GM19351 (cell line): ENCODE results near the gene CDCA5.
A peak's percentile ranks its signal among the peaks of the same experiment; 100 is the strongest.

Source experiments
- ATAC-seq: cut with Tn5 transposase; IDR thresholded peaks from one replicate; pipeline ENCODE4 v1.9.1; 2021; ENCODE audit warnings: mild to moderate bottlenecking, moderate library complexity; ENCODE audit not compliant: unreplicated experiment

CDCA5 gene

GRCh38 chr11:65083834-65084597, at the start of gene CDCA5, which contains the start of gene ZFPL1:
Gene CDCA5, minus strand, starts transcription at chr11:65084040. Its CDS starts 62 bp downstream, at chr11:65083978.
Gene ZFPL1, plus strand, starts transcription at chr11:65084222. Its CDS starts 477 bp downstream, at chr11:65084699.
- peak; percentile 80 for ATAC-seq

- no peak for ATAC-seq
Measured at GRCh38 chr11:65132988-65133700, 49.3 kb upstream of the CDCA5 start.

- peak; percentile 30 for ATAC-seq
Measured at GRCh38 chr11:65132238-65132987, 48.6 kb upstream of the CDCA5 start.

- ATAC-seq: no peak
Measured at GRCh38 chr11:65131895-65132237, 48.0 kb upstream of the CDCA5 start.

GRCh38 chr11:65131417-65131776, 47.6 kb upstream of the CDCA5 start:
- ATAC-seq: no peak

- ATAC-seq: no peak
Measured at GRCh38 chr11:65130631-65131416, 47.0 kb upstream of the CDCA5 start.

- ATAC-seq: no peak
Measured at GRCh38 chr11:65129649-65130441, 46.0 kb upstream of the CDCA5 start.

- no peak for ATAC-seq
Measured at GRCh38 chr11:65128182-65129145, 44.6 kb upstream of the CDCA5 start.

- ATAC-seq: no peak
Measured at GRCh38 chr11:65127473-65128181, 43.8 kb upstream of the CDCA5 start.

GRCh38 chr11:65126624-65127274, 42.9 kb upstream of the CDCA5 start:
- no peak for ATAC-seq

GRCh38 chr11:65125197-65126056, 41.6 kb upstream of the CDCA5 start:
- ATAC-seq: no peak

GRCh38 chr11:65124480-65125196, 40.8 kb upstream of the CDCA5 start:
- no peak for ATAC-seq

GRCh38 chr11:65121865-65122696, 38.2 kb upstream of the CDCA5 start, which contains the start of the genes FAU and MRPL49:
Gene FAU, minus strand, starts transcription at chr11:65122134. Its CDS starts 321 bp downstream, at chr11:65121813.
Gene MRPL49, plus strand, starts transcription at chr11:65122321. Its CDS starts 26 bp downstream, at chr11:65122347.
- ATAC-seq: peak; percentile 69

- ATAC-seq: no peak
Measured at GRCh38 chr11:65121447-65121864, 37.6 kb upstream of the CDCA5 start.

- no peak for ATAC-seq
Measured at GRCh38 chr11:65120831-65121230, 37.0 kb upstream of the CDCA5 start.
